ENCODE measurements around the gene GRID1. TPM values are rescaled to one million over a fixed set of nuclear protein-coding genes. Genes with fewer than 3 reads are reported as not detected.

GRID1 gene
- polyA plus RNA-seq, 1 experiment, result 0.49 TPM

- DNase-seq (ENCODE audit: low read depth), result no peak
- Histone ChIP-seq H3K4me3 (ENCODE audit: low read depth, low read length) (no peak overlapping the region), H3K27me3 (ENCODE audit: control insufficient read depth, insufficient read depth, low read length) (no peaks in the 10 kb centered on the region), H3K36me3 (ENCODE audit: control insufficient read depth, insufficient read depth, low read length) (no peaks in the 10 kb centered on the region)
- ChIA-PET POLR2A (no interaction called here), CTCF (no interaction called here)
- TF ChIP-seq CTCF (IDR thresholded peaks at IDR 0.05; ENCODE audit: insufficient read depth, low read depth, low read length), result no peak
Measured at GRCh38 chr10:86073199-86073977, 293.2 kb downstream of the GRID1 start.

- Histone ChIP-seq H3K27me3 (ENCODE audit: control insufficient read depth, insufficient read depth, low read length) (no peaks in the 10 kb centered on the region), H3K4me3 (ENCODE audit: low read depth, low read length) (no peak overlapping the region), H3K36me3 (ENCODE audit: control insufficient read depth, insufficient read depth, low read length) (no peaks in the 10 kb centered on the region)
- TF ChIP-seq CTCF (IDR thresholded peaks at IDR 0.05; ENCODE audit: insufficient read depth, low read depth, low read length), result no peak
- no peak for DNase-seq (ENCODE audit: low read depth)
- ChIA-PET CTCF (interaction anchor here (0.7 kb wide), 1 partner anchor 25 kb away, joined by 3 read pairs; no protein-coding TSS in a partner anchor), POLR2A (no interaction called here)
Measured at GRCh38 chr10:86072413-86072812, 294.2 kb downstream of the GRID1 start.

- CTCF ChIA-PET, result interaction anchor here (0.7 kb wide), 1 partner anchor 24 kb away, joined by 3 read pairs; no protein-coding TSS in a partner anchor
Measured at GRCh38 chr10:86071758-86072157, 294.8 kb downstream of the GRID1 start.

GRCh38 chr10:86071145-86071544 lies 295.4 kb downstream of the GRID1 start:
- H3K36me3 ChIP-seq (ENCODE audit: control insufficient read depth, insufficient read depth, low read length), result no peaks in the 10 kb centered on the region
- no peak for DNase-seq (ENCODE audit: low read depth)
- TF ChIP-seq CTCF (IDR thresholded peaks at IDR 0.05; ENCODE audit: insufficient read depth, low read depth, low read length), result no peak
- ChIA-PET CTCF (no interaction called here), POLR2A (no interaction called here)
- no peaks in the 10 kb centered on the region for H3K27me3 ChIP-seq (ENCODE audit: control insufficient read depth, insufficient read depth, low read length)
- no peak overlapping the region for H3K4me3 ChIP-seq (ENCODE audit: low read depth, low read length)

More at GRCh38 chr10:86071758-86072157, 294.8 kb downstream of the GRID1 start:
- no peak for TF ChIP-seq CTCF (IDR thresholded peaks at IDR 0.05; ENCODE audit: insufficient read depth, low read depth, low read length)
- no peak for DNase-seq (ENCODE audit: low read depth)
- POLR2A ChIA-PET, result no interaction called here
- H3K36me3 ChIP-seq (ENCODE audit: control insufficient read depth, insufficient read depth, low read length), result no peaks in the 10 kb centered on the region
- no peaks in the 10 kb centered on the region for H3K27me3 ChIP-seq (ENCODE audit: control insufficient read depth, insufficient read depth, low read length)
- no peak overlapping the region for H3K4me3 ChIP-seq (ENCODE audit: low read depth, low read length)

GRCh38 chr10:86070278-86070677 lies 296.3 kb downstream of the GRID1 start:
- ChIA-PET POLR2A (no interaction called here), CTCF (no interaction called here)
- no peak overlapping the region for H3K4me3 ChIP-seq (ENCODE audit: low read depth, low read length)
- H3K36me3 ChIP-seq (ENCODE audit: control insufficient read depth, insufficient read depth, low read length), result no peaks in the 10 kb centered on the region
- H3K27me3 ChIP-seq (ENCODE audit: control insufficient read depth, insufficient read depth, low read length), result no peaks in the 10 kb centered on the region
- no peak for DNase-seq (ENCODE audit: low read depth)
- no peak for TF ChIP-seq CTCF (IDR thresholded peaks at IDR 0.05; ENCODE audit: insufficient read depth, low read depth, low read length)
